NT2/D1 (cell line): ENCODE data around the gene TBC1D2B.

ENCODE experiments used
- YY1 ChIP-seq: IDR thresholded peaks from 2 replicates; pipeline ENCODE4 v1.6.1; 2011; ENCODE audit not compliant: insufficient read length, insufficient read depth
- ZNF274 ChIP-seq: IDR thresholded peaks from 2 replicates; pipeline ENCODE4 v1.6.1; 2011; ENCODE audit warnings: mild to moderate bottlenecking, low read depth, low read length

- no peak for TF ChIP-seq YY1
- no peak for TF ChIP-seq ZNF274
These were observed 53.5 kb downstream of the TBC1D2B start for GRCh38 chr15:78023865-78024518.
